Lower leg skin (tissue), 3 donors: ENCODE data around the gene C2.
"Not testable (repeated sequence)": the region's sequence is repeated elsewhere in the genome, so short reads cannot be mapped to it uniquely, and the experiment has no call there.

ENCODE experiments used
- POLR2A ChIP-seq, 2 donors: fragments of 450-650 bp; IDR thresholded peaks; one replicate each; pipeline ENCODE4 v1.6.1; 2016 to 2017; ENCODE audit warnings: antibody characterized with exemption in 2 of 2, mild to moderate bottlenecking in 1 of 2, moderate library complexity in 1 of 2
- TF ChIP-seq, protein P1 (sequence below), 3 donors: fragments of 450-650 bp; IDR thresholded peaks; one replicate each; pipeline ENCODE4 v1.5.1; 2016; ENCODE audit warnings: antibody characterized with exemption in 3 of 3, mild to moderate bottlenecking in 3 of 3, moderate library complexity in 2 of 3

DNA sequence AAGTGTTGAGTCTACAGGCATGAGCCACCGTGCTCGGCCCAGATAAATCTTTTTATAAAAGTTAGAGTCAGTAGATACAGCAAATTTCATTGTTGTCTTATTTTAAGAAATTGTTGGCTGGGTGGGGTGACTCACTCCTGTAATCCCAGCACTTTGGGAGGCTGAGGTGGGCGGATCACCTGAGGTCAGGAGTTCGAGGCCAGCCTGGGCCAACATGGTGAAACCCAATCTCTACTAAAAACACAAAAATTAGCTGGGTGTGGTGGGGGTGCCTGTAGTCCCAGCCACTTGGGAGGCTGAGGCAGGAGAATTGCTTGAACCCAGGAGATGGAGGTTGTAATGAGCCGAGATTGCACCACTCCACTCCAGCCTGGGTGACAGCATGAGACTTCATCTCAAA, 19.3 kb upstream of the C2 start:
- TF ChIP-seq, protein P1, sequence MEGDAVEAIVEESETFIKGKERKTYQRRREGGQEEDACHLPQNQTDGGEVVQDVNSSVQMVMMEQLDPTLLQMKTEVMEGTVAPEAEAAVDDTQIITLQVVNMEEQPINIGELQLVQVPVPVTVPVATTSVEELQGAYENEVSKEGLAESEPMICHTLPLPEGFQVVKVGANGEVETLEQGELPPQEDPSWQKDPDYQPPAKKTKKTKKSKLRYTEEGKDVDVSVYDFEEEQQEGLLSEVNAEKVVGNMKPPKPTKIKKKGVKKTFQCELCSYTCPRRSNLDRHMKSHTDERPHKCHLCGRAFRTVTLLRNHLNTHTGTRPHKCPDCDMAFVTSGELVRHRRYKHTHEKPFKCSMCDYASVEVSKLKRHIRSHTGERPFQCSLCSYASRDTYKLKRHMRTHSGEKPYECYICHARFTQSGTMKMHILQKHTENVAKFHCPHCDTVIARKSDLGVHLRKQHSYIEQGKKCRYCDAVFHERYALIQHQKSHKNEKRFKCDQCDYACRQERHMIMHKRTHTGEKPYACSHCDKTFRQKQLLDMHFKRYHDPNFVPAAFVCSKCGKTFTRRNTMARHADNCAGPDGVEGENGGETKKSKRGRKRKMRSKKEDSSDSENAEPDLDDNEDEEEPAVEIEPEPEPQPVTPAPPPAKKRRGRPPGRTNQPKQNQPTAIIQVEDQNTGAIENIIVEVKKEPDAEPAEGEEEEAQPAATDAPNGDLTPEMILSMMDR (IDR thresholded peaks at IDR 0.05): not testable (repeated sequence)
- not testable (repeated sequence) for TF ChIP-seq POLR2A (IDR thresholded peaks at IDR 0.05)
